Esophagus squamous epithelium (tissue), 4 donors: ENCODE results near the gene RAMACL.

Source experiments
- CTCF ChIP-seq, 6 experiments: fragments of 450-650 bp in 4 of 6; fragments of 200-600 bp in 2 of 6; sonication (generic) in 2 of 6; IDR thresholded peaks; one replicate each; pipeline ENCODE4 v1.5.1; 2016 to 2019; ENCODE audit warnings: antibody characterized with exemption in 6 of 6, mild to moderate bottlenecking in 4 of 6, moderate library complexity in 4 of 6
- POLR2A ChIP-seq, 4 donors: fragments of 450-650 bp; IDR thresholded peaks; one replicate each; pipeline ENCODE4 v1.6.1; 2017; ENCODE audit warnings: antibody characterized with exemption in 4 of 4, mild to moderate bottlenecking in 4 of 4, moderate library complexity in 3 of 4

DNA sequence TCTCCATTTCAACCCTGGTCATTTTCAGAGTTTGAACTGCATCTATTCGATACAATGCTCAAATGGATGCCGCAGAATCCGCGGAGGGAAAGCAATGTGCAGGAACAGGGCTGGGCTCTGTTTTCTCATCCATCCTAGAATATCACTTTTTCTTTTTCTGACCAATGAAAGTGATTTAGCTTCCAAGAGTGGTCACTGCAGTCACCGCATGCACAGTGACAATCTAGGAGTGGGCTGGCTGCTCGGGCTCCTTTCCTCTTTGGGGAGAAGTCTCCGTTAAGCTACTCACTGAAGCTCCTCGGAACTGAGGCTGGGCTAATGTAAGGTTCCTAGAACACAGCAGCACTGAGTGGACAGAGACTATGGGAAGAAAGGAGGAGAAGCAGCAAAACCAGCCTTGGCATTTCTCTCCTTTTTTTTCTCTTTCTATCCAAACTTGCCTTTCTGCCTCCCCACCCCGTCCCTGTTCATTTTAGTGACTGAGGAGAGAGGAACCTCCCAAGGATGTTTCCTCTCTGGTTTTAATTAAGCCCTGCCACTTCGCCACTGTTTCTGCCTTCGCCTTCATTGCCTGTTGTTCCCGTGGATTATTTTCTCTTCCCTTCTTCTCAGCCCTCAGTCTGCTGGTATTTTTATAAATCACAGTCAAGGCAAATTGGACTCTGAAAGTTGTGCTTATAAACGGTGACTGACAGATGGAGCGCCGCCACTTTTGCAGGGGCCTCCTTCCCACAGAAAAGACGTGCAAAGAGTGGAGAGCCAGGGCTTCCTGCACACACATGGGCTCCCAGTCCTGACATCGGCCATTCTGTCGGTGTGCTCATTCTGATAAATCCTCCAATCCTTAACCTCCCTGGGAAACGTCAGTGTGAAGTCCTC is 41.1 kb downstream of the RAMACL start:
- TF ChIP-seq POLR2A (IDR thresholded peaks at IDR 0.05) = no peak
- TF ChIP-seq CTCF (IDR thresholded peaks at IDR 0.05) = no peak
